HepG2 (cell line): ENCODE results near the gene MDH2. TPM values are rescaled to one million over a fixed set of nuclear protein-coding genes. Genes with fewer than 3 reads are reported as not detected.
A peak's percentile ranks its signal among the peaks of the same experiment; 100 is the strongest.

Source experiments
- ATF1 ChIP-seq: IDR thresholded peaks from 2 replicates; pipeline ENCODE4 v1.6.1; 2016; ENCODE audit warnings: mild to moderate bottlenecking, control low read depth
- ATF6 ChIP-seq: sonication (generic); formaldehyde crosslinking; conservative IDR thresholded peaks from 2 replicates; pipeline ENCODE4 v1.4.0; 2020; ENCODE audit warnings: missing genetic modification reagents
- BHLHE40 ChIP-seq: IDR thresholded peaks from 2 replicates; pipeline ENCODE4 v1.6.1; 2011; ENCODE audit warnings: low read length, improper control_type of control experiment
- CCAR2 ChIP-seq: fragments of 200-400 bp; formaldehyde crosslinking; optimal IDR thresholded peaks from 2 replicates; pipeline ENCODE3; 2018; ENCODE audit warnings: low read depth, mild to moderate bottlenecking, low read length, moderate library complexity
- CENPX ChIP-seq: sonication (generic); formaldehyde crosslinking; IDR thresholded peaks from 2 replicates; pipeline ENCODE4 v1.9.0; 2021; ENCODE audit warnings: mild to moderate bottlenecking, missing genetic modification reagents, moderate library complexity
- DNMT3B ChIP-seq: conservative IDR thresholded peaks from 2 replicates; pipeline ENCODE4 v1.6.1; 2016; ENCODE audit warnings: missing biosample characterization, control low read depth
- ERF ChIP-seq: IDR thresholded peaks from 2 replicates; pipeline ENCODE4 v1.6.1; 2018; ENCODE audit warnings: missing biosample characterization, missing genetic modification reagents
- FOXJ3 ChIP-seq: sonication (generic); formaldehyde crosslinking; IDR thresholded peaks from 2 replicates; pipeline ENCODE4 v1.4.0; 2020; ENCODE audit warnings: missing genetic modification reagents, mild to moderate bottlenecking, borderline replicate concordance
- HOMEZ ChIP-seq: IDR thresholded peaks from 2 replicates; pipeline ENCODE4 v1.6.1; 2016; ENCODE audit warnings: low read depth
- HOXA3 ChIP-seq: sonication (generic); formaldehyde crosslinking; IDR thresholded peaks from 2 replicates; pipeline ENCODE4 v1.5.0; 2020; ENCODE audit warnings: missing genetic modification reagents
- KDM1A ChIP-seq: IDR thresholded peaks from 2 replicates; pipeline ENCODE4 v1.6.1; 2016; ENCODE audit warnings: missing compliant biosample characterization
- KLF11 ChIP-seq: IDR thresholded peaks from 2 replicates; pipeline ENCODE4 v1.6.1; 2016; ENCODE audit warnings: missing compliant biosample characterization
- LBX2 ChIP-seq: sonication (generic); formaldehyde crosslinking; IDR thresholded peaks from 2 replicates; pipeline ENCODE4 v1.5.0; 2020; ENCODE audit warnings: missing genetic modification reagents, mild to moderate bottlenecking, borderline replicate concordance
- MTF1 ChIP-seq: sonication (generic); formaldehyde crosslinking; IDR thresholded peaks from 2 replicates; pipeline ENCODE4 v1.5.0; 2020; ENCODE audit warnings: missing genetic modification reagents
- RXRA ChIP-seq: sonication (generic); formaldehyde crosslinking; IDR thresholded peaks from 2 replicates; pipeline ENCODE4 v1.5.1; 2020; ENCODE audit warnings: missing genetic modification reagents
- SMYD3 ChIP-seq: sonication (generic); formaldehyde crosslinking; IDR thresholded peaks from 2 replicates; pipeline ENCODE4 v1.8.1; 2023; ENCODE audit warnings: mild to moderate bottlenecking, missing genetic modification reagents
- SP4 ChIP-seq: sonication (generic); formaldehyde crosslinking; IDR thresholded peaks from 2 replicates; pipeline ENCODE4 v1.8.1; 2023; ENCODE audit warnings: mild to moderate bottlenecking, missing genetic modification reagents
- SRF ChIP-seq: IDR thresholded peaks from 2 replicates; pipeline ENCODE4 v1.6.1; 2011; ENCODE audit warnings: mild to moderate bottlenecking, low read depth, low read length, moderate library complexity
- SYNCRIP ChIP-seq: fragments of 200-400 bp; formaldehyde crosslinking; IDR thresholded peaks from 2 replicates; pipeline ENCODE4 v1.6.1; 2018; ENCODE audit warnings: mild to moderate bottlenecking, low read depth, low read length; ENCODE audit not compliant: insufficient read depth
- ZFY ChIP-seq: sonication (generic); formaldehyde crosslinking; IDR thresholded peaks from 2 replicates; pipeline ENCODE4 v1.4.0; 2020; ENCODE audit warnings: missing genetic modification reagents
- ZKSCAN1 ChIP-seq: fragments of 150-350 bp; IDR thresholded peaks from 2 replicates; pipeline ENCODE4 v1.6.1; 2014; ENCODE audit warnings: low read length
- ZNF136 ChIP-seq: sonication (generic); formaldehyde crosslinking; IDR thresholded peaks from 2 replicates; pipeline ENCODE4 v1.8.1; 2022; ENCODE audit warnings: low read depth, mild to moderate bottlenecking, moderate library complexity, missing genetic modification reagents
- ZNF264 ChIP-seq: sonication (generic); formaldehyde crosslinking; IDR thresholded peaks from 2 replicates; pipeline ENCODE4 v1.4.0; 2020; ENCODE audit warnings: missing genetic modification reagents
- ZNF570 ChIP-seq: sonication (generic); formaldehyde crosslinking; IDR thresholded peaks from 2 replicates; pipeline ENCODE4 v1.4.0; 2020; ENCODE audit warnings: mild to moderate bottlenecking, missing genetic modification reagents, borderline replicate concordance
- ZNF607 ChIP-seq: sonication (generic); formaldehyde crosslinking; IDR thresholded peaks from 2 replicates; pipeline ENCODE4 v1.5.1; 2020; ENCODE audit warnings: missing genetic modification reagents, mild to moderate bottlenecking, borderline replicate concordance
- ZNF672 ChIP-seq: sonication (generic); formaldehyde crosslinking; IDR thresholded peaks from 2 replicates; pipeline ENCODE4 v1.8.1; 2022; ENCODE audit warnings: missing genetic modification reagents
- polyA plus RNA-seq, 8 experiments: library from polyadenylated mRNA; depleted of rRNA in 3 of 8; stranded (reverse) in 7 of 8; unstranded in 1 of 8; fragments of >200 nt; fragmentation: Illumina TruSeq in 4 of 8; extraction: Trizol in 4 of 8; gene quantifications; 2 replicates each; pipeline versions ENCODE4 v1.2.1 to v1.2.3, GENCODE V29; 2011 to 2016; ENCODE audit warnings: low read depth in 4 of 8, missing spikeins in 1 of 8, mixed read lengths in 1 of 8; ENCODE audit not compliant: insufficient read depth in 1 of 8
- total RNA-seq, 5 experiments: library from RNA; depleted of rRNA; stranded (reverse); fragments of >200 nt; fragmentation: Illumina TruSeq; extraction: Trizol; gene quantifications; 2 replicates each; pipeline ENCODE4 v1.2.3, GENCODE V29; 2016; ENCODE audit warnings: low read depth in 1 of 5
- TF ChIP-seq, protein P1 (sequence below): IDR thresholded peaks from 2 replicates; pipeline ENCODE4 v1.6.1; 2016

Gene MDH2
- total and polyA plus RNA-seq, 2 of the 13 experiments (the other 11 are each of a cell fraction or from before 2014, with no cell fraction given): 81.4 to 90.3 TPM

DNA sequence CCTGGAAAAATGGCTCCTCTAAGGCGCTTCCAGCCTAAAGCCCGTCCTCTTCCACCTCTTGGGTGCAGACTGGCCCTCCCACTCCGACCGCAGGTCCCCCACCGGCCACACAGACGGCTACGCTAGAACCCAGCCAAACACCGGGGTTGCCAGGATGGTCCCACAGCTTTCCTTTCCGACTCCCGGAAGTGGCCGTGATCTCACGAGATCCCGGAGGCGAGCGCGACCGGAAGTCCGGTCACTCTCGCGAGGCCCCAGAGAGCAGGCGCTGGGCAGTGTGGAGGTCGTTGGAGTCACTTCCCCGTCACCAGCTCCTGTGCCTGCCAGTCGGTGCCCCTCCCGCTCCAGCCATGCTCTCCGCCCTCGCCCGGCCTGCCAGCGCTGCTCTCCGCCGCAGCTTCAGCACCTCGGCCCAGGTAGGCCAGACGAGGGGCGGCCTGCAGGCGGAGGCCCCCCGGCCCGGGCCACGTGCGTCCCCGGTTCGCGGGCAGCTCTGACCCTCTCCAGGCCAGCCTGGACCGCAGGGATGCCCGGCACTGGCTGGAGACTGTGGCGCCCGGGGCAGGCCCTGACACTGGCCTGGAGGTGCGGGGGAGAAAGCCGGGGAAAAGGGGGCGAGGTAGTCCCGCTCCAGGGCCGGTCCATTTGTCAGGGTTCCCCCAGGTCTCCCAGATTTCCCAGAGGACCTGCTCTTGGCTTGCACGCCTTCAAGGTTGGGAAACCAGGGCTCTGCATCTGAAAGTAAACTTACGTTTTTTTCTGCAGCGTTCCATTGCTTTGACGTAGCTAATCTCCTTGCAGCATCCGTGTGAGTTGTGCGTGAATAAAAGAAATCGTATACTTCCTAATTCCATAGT lies at the start of gene MDH2, which contains the start of gene STYXL1 (continued):
- peak; percentile 21; the same call in 1 of the 2 replicates for TF ChIP-seq DNMT3B
- TF ChIP-seq, protein P1, sequence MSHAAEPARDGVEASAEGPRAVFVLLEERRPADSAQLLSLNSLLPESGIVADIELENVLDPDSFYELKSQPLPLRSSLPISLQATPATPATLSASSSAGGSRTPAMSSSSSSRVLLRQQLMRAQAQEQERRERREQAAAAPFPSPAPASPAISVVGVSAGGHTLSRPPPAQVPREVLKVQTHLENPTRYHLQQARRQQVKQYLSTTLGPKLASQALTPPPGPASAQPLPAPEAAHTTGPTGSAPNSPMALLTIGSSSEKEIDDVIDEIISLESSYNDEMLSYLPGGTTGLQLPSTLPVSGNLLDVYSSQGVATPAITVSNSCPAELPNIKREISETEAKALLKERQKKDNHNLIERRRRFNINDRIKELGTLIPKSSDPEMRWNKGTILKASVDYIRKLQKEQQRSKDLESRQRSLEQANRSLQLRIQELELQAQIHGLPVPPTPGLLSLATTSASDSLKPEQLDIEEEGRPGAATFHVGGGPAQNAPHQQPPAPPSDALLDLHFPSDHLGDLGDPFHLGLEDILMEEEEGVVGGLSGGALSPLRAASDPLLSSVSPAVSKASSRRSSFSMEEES (CRISPR knock-in tag): peak; percentile 71; the same call in 1 of the 2 replicates
- TF ChIP-seq ZNF672 (CRISPR knock-in tag): no peak
- peak; percentile 66; the same call in 1 of the 2 replicates for TF ChIP-seq SP4 (CRISPR knock-in tag)
- TF ChIP-seq HOMEZ (CRISPR knock-in tag): 0 out of 2 replicates have a peak, but pooled peaks have one; percentile 24
- TF ChIP-seq RXRA (CRISPR knock-in tag): peak; percentile 79; the same call in 1 of the 2 replicates
- no peak; the same call in 1 of the 2 replicates for TF ChIP-seq ZNF136
- TF ChIP-seq ATF1 (CRISPR knock-in tag): no peak; the same call in 1 of the 2 replicates
- 0 out of 2 replicates have a peak, but pooled peaks have one; percentile 71 for TF ChIP-seq ATF6 (CRISPR knock-in tag)
- TF ChIP-seq LBX2 (CRISPR knock-in tag): no peak; the same call in 1 of the 2 replicates
- TF ChIP-seq SYNCRIP: no peak
- peak; percentile 86 for TF ChIP-seq ZNF264 (CRISPR knock-in tag)
- TF ChIP-seq ERF (CRISPR knock-in tag): peak; percentile 80; the same call in 1 of the 2 replicates
- TF ChIP-seq SMYD3: no peak; the same call in 1 of the 2 replicates
- TF ChIP-seq CCAR2: no peak
- no peak for TF ChIP-seq ZNF570 (CRISPR knock-in tag)
- peak; percentile 57; the same call in 1 of the 2 replicates for TF ChIP-seq FOXJ3 (CRISPR knock-in tag)
- no peak for TF ChIP-seq ZKSCAN1
- TF ChIP-seq MTF1: no peak
- TF ChIP-seq ZFY (CRISPR knock-in tag): peak; percentile 98
- peak; percentile 96 for TF ChIP-seq ZNF607
- TF ChIP-seq KDM1A (CRISPR knock-in tag): no peak
- TF ChIP-seq KLF11: no peak
- 0 out of 2 replicates have a peak, but pooled peaks have one; percentile 20 for TF ChIP-seq BHLHE40
- peak; percentile 93 for TF ChIP-seq HOXA3
- TF ChIP-seq CENPX: no peak
- no peak for TF ChIP-seq SRF
